H1 (cell line): ENCODE results near the gene REXO5. TPM values are rescaled to one million over a fixed set of nuclear protein-coding genes. Genes with fewer than 3 reads are reported as not detected.
A peak's percentile ranks its signal among the peaks of the same experiment; 100 is the strongest.

ENCODE experiments used
- CTCF ChIA-PET: fragments of 300-600 bp; sonication (Branson Sonifier 250); formaldehyde crosslinking; loops from one replicate; lab custom pipeline; 2021; ENCODE audit not compliant: partially characterized antibody; lab: Charles Lee
- POLR2A ChIA-PET: fragments of 300-600 bp; sonication (Branson Sonifier 250); formaldehyde crosslinking; loops from one replicate; lab custom pipeline; 2021; ENCODE audit warnings: inconsistent platforms; ENCODE audit not compliant: partially characterized antibody; lab: Charles Lee
- DNase-seq, 2 experiments: peaks; one replicate each; pipeline versions ENCODE4 v3.0.0 to v3.0.0-alpha.2; 2010 to 2022; ENCODE audit warnings: low spot score in 2 of 2, low read depth in 1 of 2, mixed read lengths in 1 of 2
- FAIRE-seq: peaks from 2 replicates; lab custom pipeline; 2011; peaks lifted over from hg19 to GRCh38; lab: Jason Lieb, UNC
- H2AFZ ChIP-seq: 2 replicates; pipeline ENCODE4 v1.8.1; 2012; ENCODE audit warnings: low read length, inconsistent platforms
- H2AK5ac ChIP-seq: 2 replicates; pipeline ENCODE4 v1.6.1; 2013; ENCODE audit warnings: low read depth, low read length
- H2BK120ac ChIP-seq: replicated peaks from 2 replicates; pipeline ENCODE3; 2013; ENCODE audit warnings: low read depth, low read length, inconsistent platforms
- H2BK12ac ChIP-seq: 2 replicates; pipeline ENCODE4 v1.6.1; 2013; ENCODE audit warnings: low read depth, low read length
- H2BK15ac ChIP-seq: 2 replicates; pipeline ENCODE4 v1.6.1; 2013; ENCODE audit warnings: low read length
- H2BK20ac ChIP-seq: 2 replicates; pipeline ENCODE4 v1.6.1; 2013; ENCODE audit warnings: low read length
- H2BK5ac ChIP-seq: 2 replicates; pipeline ENCODE4 v1.6.1; 2013; ENCODE audit warnings: low read depth, low read length
- H3K14ac ChIP-seq: 2 replicates; pipeline ENCODE4 v1.6.1; 2013; ENCODE audit warnings: inconsistent platforms; ENCODE audit not compliant: insufficient read length
- H3K18ac ChIP-seq: 2 replicates; pipeline ENCODE4 v1.6.1; 2013; ENCODE audit warnings: low read length; ENCODE audit errors: extremely low read depth
- H3K23ac ChIP-seq: 2 replicates; pipeline ENCODE4 v1.6.1; 2013; ENCODE audit warnings: inconsistent platforms; ENCODE audit not compliant: insufficient read length
- H3K23me2 ChIP-seq: 2 replicates; pipeline ENCODE4 v1.6.1; 2013; ENCODE audit warnings: low read depth, low read length
- H3K27ac ChIP-seq: 2 replicates; pipeline ENCODE4 v1.6.1; 2011; ENCODE audit warnings: low read depth, low read length, inconsistent platforms
- H3K27me3 ChIP-seq, 4 experiments: replicated peaks in 1 of 4; 1 replicate in 1 of 4; 2 replicates in 3 of 4; pipeline versions ENCODE4 v1.6.1 to v1.8.1; 2011 to 2013; ENCODE audit warnings: low read length in 3 of 4, mild to moderate bottlenecking in 3 of 4, inconsistent platforms in 2 of 4, mixed read lengths in 2 of 4, moderate library complexity in 1 of 4; ENCODE audit not compliant: control insufficient read depth in 3 of 4, insufficient read depth in 3 of 4; ENCODE audit errors: extremely low read depth in 1 of 4
- H3K36me3 ChIP-seq, 4 experiments: 2 replicates each; pipeline versions ENCODE4 v1.6.1 to v1.8.1; 2011 to 2013; ENCODE audit warnings: mild to moderate bottlenecking in 4 of 4, low read length in 3 of 4, moderate library complexity in 2 of 4, control low read depth in 1 of 4, inconsistent platforms in 1 of 4; ENCODE audit not compliant: insufficient read depth in 4 of 4, control insufficient read depth in 2 of 4
- H3K4ac ChIP-seq: replicated peaks from 2 replicates; pipeline ENCODE3; 2013; ENCODE audit warnings: low read length, low read depth, mixed read lengths, inconsistent platforms; ENCODE audit not compliant: insufficient read length
- H3K4me1 ChIP-seq, 4 experiments: replicated peaks in 1 of 4; 1 replicate in 1 of 4; 2 replicates in 3 of 4; pipeline versions ENCODE4 v1.6.1 to v1.8.1; 2011 to 2013; ENCODE audit warnings: low read length in 3 of 4, inconsistent platforms in 2 of 4, mixed read lengths in 1 of 4; ENCODE audit not compliant: insufficient read depth in 4 of 4, control insufficient read depth in 3 of 4
- H3K4me2 ChIP-seq, 2 experiments: 2 replicates each; pipeline versions ENCODE4 v1.6.1 to v1.8.1; 2011 to 2013; ENCODE audit warnings: low read depth in 2 of 2, low read length in 2 of 2, control low read depth in 1 of 2, inconsistent platforms in 1 of 2, mild to moderate bottlenecking in 1 of 2; ENCODE audit not compliant: insufficient read depth in 1 of 2
- H3K4me3 ChIP-seq, 4 experiments: fragments of 200-600, 300-600 bp in 1 of 4; sonication (generic), shearing (Covaris generic), sonication (Bioruptor Twin) in 1 of 4; 2 replicates each; pipeline versions ENCODE4 v1.5.1 to v1.8.1; 2011 to 2016; ENCODE audit warnings: low read length in 4 of 4, low read depth in 3 of 4, control low read depth in 2 of 4, inconsistent platforms in 2 of 4, mild to moderate bottlenecking in 2 of 4, mixed read lengths in 1 of 4, moderate library complexity in 1 of 4; ENCODE audit not compliant: insufficient read depth in 2 of 4; ENCODE audit errors: extremely low read depth in 1 of 4
- H3K56ac ChIP-seq: replicated peaks from 2 replicates; pipeline ENCODE3; 2013; ENCODE audit warnings: low read depth, mild to moderate bottlenecking, mixed read lengths, low read length, inconsistent platforms; ENCODE audit not compliant: insufficient read length
- H3K79me1 ChIP-seq: 2 replicates; pipeline ENCODE4 v1.6.1; 2013; ENCODE audit warnings: low read depth, low read length, control low read depth
- H3K79me2 ChIP-seq, 2 experiments: 2 replicates each; pipeline versions ENCODE4 v1.6.1 to v1.8.1; 2012 to 2013; ENCODE audit warnings: low read length in 2 of 2, mild to moderate bottlenecking in 2 of 2, inconsistent platforms in 1 of 2; ENCODE audit not compliant: insufficient read depth in 2 of 2, control insufficient read depth in 1 of 2
- H3K9ac ChIP-seq, 4 experiments: replicated peaks in 1 of 4; 1 replicate in 1 of 4; 2 replicates in 3 of 4; pipeline versions ENCODE4 v1.6.1 to v1.8.1; 2011 to 2013; ENCODE audit warnings: low read depth in 3 of 4, low read length in 3 of 4, control low read depth in 2 of 4, mild to moderate bottlenecking in 2 of 4, moderate library complexity in 2 of 4, inconsistent platforms in 1 of 4; ENCODE audit errors: extremely low read depth in 1 of 4
- H3K9me3 ChIP-seq, 2 experiments: 2 replicates each; pipeline versions ENCODE4 v1.6.1 to v1.8.1; 2012 to 2013; ENCODE audit warnings: mild to moderate bottlenecking in 2 of 2, moderate library complexity in 2 of 2, control low read depth in 1 of 2, inconsistent platforms in 1 of 2, low read depth in 1 of 2, low read length in 1 of 2, mixed read lengths in 1 of 2; ENCODE audit not compliant: insufficient read depth in 2 of 2
- H4K20me1 ChIP-seq, 2 experiments: replicated peaks in 1 of 2; 2 replicates each; pipeline versions ENCODE3 to v1.8.1; 2011 to 2013; ENCODE audit warnings: inconsistent platforms in 2 of 2, low read length in 2 of 2, mild to moderate bottlenecking in 1 of 2; ENCODE audit not compliant: insufficient read depth in 2 of 2, control insufficient read depth in 1 of 2
- H4K5ac ChIP-seq: 2 replicates; pipeline ENCODE4 v1.6.1; 2013; ENCODE audit warnings: low read length, low read depth, mixed read lengths, inconsistent platforms; ENCODE audit not compliant: insufficient read length
- H4K8ac ChIP-seq: 2 replicates; pipeline ENCODE4 v1.8.0; 2013; ENCODE audit warnings: mild to moderate bottlenecking, moderate library complexity, low read length, inconsistent platforms; ENCODE audit not compliant: insufficient read depth; ENCODE audit errors: extremely low read depth
- H4K91ac ChIP-seq: replicated peaks from 2 replicates; pipeline ENCODE3; 2013; ENCODE audit warnings: low read length, mixed read lengths, inconsistent platforms; ENCODE audit not compliant: insufficient read length
- RAD21 ChIP-seq, 2 experiments: IDR thresholded peaks in 1 of 2; conservative IDR thresholded peaks in 1 of 2; 2 replicates each; pipeline ENCODE4 v1.6.1; 2011; ENCODE audit warnings: low read depth in 2 of 2, low read length in 2 of 2, improper control_type of control experiment in 1 of 2, inconsistent platforms in 1 of 2, mild to moderate bottlenecking in 1 of 2, moderate library complexity in 1 of 2
- SIX5 ChIP-seq: IDR thresholded peaks from 2 replicates; pipeline ENCODE4 v1.6.1; 2011; ENCODE audit warnings: mild to moderate bottlenecking, low read depth, low read length
- YY1 ChIP-seq: IDR thresholded peaks from 2 replicates; pipeline ENCODE4 v1.6.1; 2011; ENCODE audit warnings: low read depth, mild to moderate bottlenecking, low read length
- WGBS, 2 experiments: shearing (Covaris generic) in 1 of 2; methylation state at CpG; one replicate each; pipeline versions ENCODE4 v1.1.6 to v1.1.7; 2013 to 2015; ENCODE audit warnings: low lambda C conversion rate in 2 of 2, mixed read lengths in 2 of 2, inconsistent platforms in 1 of 2, low coverage in 1 of 2, missing lambda C conversion rate in 1 of 2; ENCODE audit not compliant: insufficient replicate concordance in 2 of 2, insufficient coverage in 1 of 2, insufficient read length in 1 of 2; ENCODE audit errors: extremely low coverage in 1 of 2, missing lambda C conversion rate in 1 of 2; 5-methylcytosine and 5-hydroxymethylcytosine counted together
- long read RNA-seq, 2 experiments: library from RNA in 1 of 2; library from capped mRNA in 1 of 2; stranded (forward); transcript quantifications; one replicate each; pipeline ENCODE4 v2.0.0, GENCODE V29; 2021; ENCODE audit warnings: inconsistent platforms in 1 of 2
- polyA minus RNA-seq, 3 experiments: library from RNA; depleted of rRNA, polyadenylated mRNA; stranded (reverse); fragments of >200 nt; gene quantifications; 1 replicate in 2 of 3; 2 replicates in 1 of 3; pipeline ENCODE4 v1.2.3, GENCODE V29; 2011
- polyA plus RNA-seq, 7 experiments: library from polyadenylated mRNA; depleted of rRNA in 3 of 7; stranded (reverse) in 5 of 7; unstranded in 2 of 7; fragments of >200 nt in 5 of 7; fragments of 200-250 nt in 2 of 7; gene quantifications; 1 replicate in 5 of 7; 2 replicates in 1 of 7; 4 replicates in 1 of 7; pipeline versions ENCODE4 v1.2.1 to v1.2.3, GENCODE V29; 2011 to 2013; ENCODE audit warnings: missing spikeins in 2 of 7, mixed read lengths in 2 of 7
- total RNA-seq: library from RNA; stranded (reverse); fragmentation: NEBNext Ultra II Directional; extraction: Animal tissue kit (Norgen Biotek cat#: 25700); gene quantifications from 2 replicates; pipeline ENCODE4 v1.2.1, GENCODE V29; 2021

Gene REXO5, protein sequence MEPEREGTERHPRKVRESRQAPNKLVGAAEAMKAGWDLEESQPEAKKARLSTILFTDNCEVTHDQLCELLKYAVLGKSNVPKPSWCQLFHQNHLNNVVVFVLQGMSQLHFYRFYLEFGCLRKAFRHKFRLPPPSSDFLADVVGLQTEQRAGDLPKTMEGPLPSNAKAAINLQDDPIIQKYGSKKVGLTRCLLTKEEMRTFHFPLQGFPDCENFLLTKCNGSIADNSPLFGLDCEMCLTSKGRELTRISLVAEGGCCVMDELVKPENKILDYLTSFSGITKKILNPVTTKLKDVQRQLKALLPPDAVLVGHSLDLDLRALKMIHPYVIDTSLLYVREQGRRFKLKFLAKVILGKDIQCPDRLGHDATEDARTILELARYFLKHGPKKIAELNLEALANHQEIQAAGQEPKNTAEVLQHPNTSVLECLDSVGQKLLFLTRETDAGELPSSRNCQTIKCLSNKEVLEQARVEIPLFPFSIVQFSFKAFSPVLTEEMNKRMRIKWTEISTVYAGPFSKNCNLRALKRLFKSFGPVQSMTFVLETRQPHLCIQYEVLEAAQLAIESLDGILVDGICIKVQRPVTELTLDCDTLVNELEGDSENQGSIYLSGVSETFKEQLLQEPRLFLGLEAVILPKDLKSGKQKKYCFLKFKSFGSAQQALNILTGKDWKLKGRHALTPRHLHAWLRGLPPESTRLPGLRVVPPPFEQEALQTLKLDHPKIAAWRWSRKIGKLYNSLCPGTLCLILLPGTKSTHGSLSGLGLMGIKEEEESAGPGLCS
- total RNA-seq: 6.0 and 8.9 TPM in 2 replicates
- 2.2 and 2.4 TPM in 2 replicates for polyA plus RNA-seq (2011; rRNA removed)
- 4.6 TPM for polyA plus RNA-seq (2011; cell fraction: cytosol; rRNA removed)
- 7.8 TPM for polyA plus RNA-seq (2011; cell fraction: nucleus; rRNA removed)
- polyA plus RNA-seq (2012, experiment 1 of 2): 4.7 to 6.2 TPM (median 5.6 TPM) in 4 replicates
- polyA plus RNA-seq (2012, experiment 2 of 2): 3.9 TPM
- polyA plus RNA-seq (2013, experiment 1 of 2): 3.8 TPM
- polyA plus RNA-seq (2013, experiment 2 of 2): 3.6 TPM
- 8.6 and 12.7 TPM in 2 replicates for polyA minus RNA-seq (2011; rRNA and poly(A)+ RNA removed)
- polyA minus RNA-seq (2011; cell fraction: cytosol; rRNA and poly(A)+ RNA removed): 3.6 TPM
- 19.9 TPM for polyA minus RNA-seq (2011; cell fraction: nucleus; rRNA and poly(A)+ RNA removed)
- long read RNA-seq, experiment 1, partial matches to known transcripts: 1 of 3 reads
- long read RNA-seq, experiment 1, other reads (novel, unspliced or antisense): 2 of 3 reads
- long read RNA-seq, experiment 2, partial matches to known transcripts: 1 of 5 reads
- long read RNA-seq, experiment 2, other reads (novel, unspliced or antisense): 2 of 5 reads

DNA sequence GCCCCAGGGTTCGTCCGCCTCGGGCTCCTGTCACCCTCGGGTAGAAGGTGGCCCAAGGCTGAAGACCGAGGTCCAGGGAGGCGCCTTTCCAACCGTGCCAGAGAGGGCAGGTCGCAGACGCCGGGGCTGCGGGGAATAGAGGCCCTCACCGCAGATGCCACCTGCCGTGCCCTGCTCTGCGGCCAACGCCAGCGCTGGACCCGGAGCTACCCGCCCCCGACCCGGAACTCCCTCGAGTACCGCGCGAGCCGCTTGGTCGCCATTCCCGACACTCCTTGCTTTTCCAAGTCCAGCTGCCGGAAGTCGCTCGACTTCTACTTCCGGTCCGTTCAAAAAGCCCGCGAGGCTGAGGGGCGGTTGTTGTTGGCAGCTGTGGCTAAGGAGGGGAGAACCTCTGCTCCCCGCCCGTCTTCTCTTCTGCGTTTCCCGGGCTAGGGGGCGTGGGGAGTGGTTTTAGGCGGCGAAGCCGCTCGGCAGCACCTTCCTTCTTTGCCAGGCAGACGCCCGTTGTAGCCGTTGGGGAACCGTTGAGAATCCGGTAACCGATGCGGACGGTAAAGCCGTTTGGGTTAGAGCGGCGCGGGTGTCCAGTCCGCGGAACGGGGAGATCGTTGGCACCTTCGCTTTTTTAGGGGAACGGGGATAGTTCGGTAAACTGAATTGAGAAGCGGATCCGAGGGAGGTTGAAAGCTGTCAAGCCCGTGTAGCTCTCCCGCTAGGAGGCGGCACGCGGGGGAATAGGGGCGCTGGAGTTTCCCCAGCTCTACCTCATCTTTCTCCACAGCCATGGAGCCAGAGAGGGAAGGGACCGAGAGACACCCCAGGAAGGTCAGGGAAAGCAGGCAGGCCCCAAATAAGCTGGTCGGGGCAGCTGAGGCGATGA lies at the start of gene REXO5, which contains the start of gene ERI2:
Gene REXO5 (plus strand): TSS at position 360 of the 883 bp plus-strand sequence. CDS start 427 bp downstream, at position 787.
Gene ERI2 (minus strand): TSS at position 305 of the 883 bp plus-strand sequence. CDS start 42 bp downstream, at position 263.
- H3K4me1 ChIP-seq: 0 out of 7 replicates have a peak, but pooled peaks cover 0 to 3% (median 0%) of the 10 kb centered on the region in 4 experiments
- FAIRE-seq: no peak
- DNase-seq: peak; percentile 72 to 93
- peak within 1 kb of the TSS; percentile 77 for H3K56ac ChIP-seq
- no peaks in the 10 kb centered on the region for H4K20me1 ChIP-seq
- H2BK12ac ChIP-seq: 0 out of 2 replicates have a peak within 1 kb of the TSS, but pooled peaks have one; percentile 72
- H3K79me1 ChIP-seq: no peaks in the 10 kb centered on the region
- peak within 1 kb of the TSS; percentile 72 for H3K27ac ChIP-seq
- H3K9ac ChIP-seq: peak within 1 kb of the TSS; percentile 79 to 91 (median 84)
- H3K23me2 ChIP-seq: peaks cover 5% of the 10 kb centered on the region
- H2BK15ac ChIP-seq: peak within 1 kb of the TSS; percentile 67; the same call in 1 of the 2 replicates
- WGBS, 2 experiments: 1% methylated on average over 62 of the region's 74 CpGs; no CpG with 5 or more reads in 1 of the 2 experiments
- peak within 1 kb of the TSS; percentile 52 for H4K91ac ChIP-seq
- ChIA-PET POLR2A (interaction anchor here (0.6 to 1.6 kb wide), 12 partner anchors 9 to 277 kb away, joined by 3 to 10 read pairs (median 3); partner anchors contain the start of genes DCUN1D3 and LYRM1), CTCF (interaction anchor here (0.6 to 1.3 kb wide), 5 partner anchors 14 to 1245 kb away, joined by 3 to 6 read pairs (median 4); no protein-coding TSS in a partner anchor)
- H3K14ac ChIP-seq: no peak within 1 kb of the TSS
- H3K36me3 ChIP-seq: no peaks in the 10 kb centered on the region; a peak in 1 of 8 replicates
- H3K4me2 ChIP-seq: peak within 1 kb of the TSS; percentile 67 to 91
- no peak within 1 kb of the TSS for H2AK5ac ChIP-seq
- no peaks in the 10 kb centered on the region for H3K9me3 ChIP-seq
- no peak within 1 kb of the TSS for H2BK120ac ChIP-seq
- peak within 1 kb of the TSS; percentile 52; the same call in 1 of the 2 replicates for H2AFZ ChIP-seq
- H3K23ac ChIP-seq: no peak within 1 kb of the TSS
- peak within 1 kb of the TSS; percentile 76 for H3K18ac ChIP-seq
- no peaks in the 10 kb centered on the region for H3K79me2 ChIP-seq
- peak within 1 kb of the TSS; percentile 78 for H4K5ac ChIP-seq
- H4K8ac ChIP-seq: peak within 1 kb of the TSS; percentile 93
- peak within 1 kb of the TSS; percentile 69 for H2BK5ac ChIP-seq
- H2BK20ac ChIP-seq: no peak within 1 kb of the TSS
- H3K4ac ChIP-seq: peak within 1 kb of the TSS; percentile 85
- H3K4me3 ChIP-seq: peak within 1 kb of the TSS; percentile 71 to 91 (median 80)
- H3K27me3 ChIP-seq: no peaks in the 10 kb centered on the region
- TF ChIP-seq RAD21 (IDR thresholded peaks at IDR 0.05 in 1 of 2, conservative IDR thresholded peaks at IDR 0.05 in 1 of 2; ENCODE audit: low read depth in 2 of 2, low read length in 2 of 2) (no peak), YY1 (peak; percentile 91), SIX5 (no peak)
